KMS-11 (cell line): ENCODE measurements around the gene DGKB.

Experiments used
- H2AFZ ChIP-seq: fragments of 200-600 bp; sonication (generic); 2 replicates; pipeline ENCODE4 v1.6.1; 2016; ENCODE audit warnings: antibody characterized with exemption, mixed run types, low read depth
- H3K27ac ChIP-seq: fragments of 200-600 bp; sonication (generic); 2 replicates; pipeline ENCODE4 v1.6.1; 2016; ENCODE audit warnings: mild to moderate bottlenecking, mixed run types
- H3K27me3 ChIP-seq: fragments of 200-600 bp; sonication (generic); 2 replicates; pipeline ENCODE4 v1.6.1; 2017; ENCODE audit warnings: mild to moderate bottlenecking, low read depth, mixed run types, moderate library complexity; ENCODE audit not compliant: insufficient read depth
- H3K36me3 ChIP-seq: fragments of 200-600 bp; sonication (generic); 2 replicates; pipeline ENCODE4 v1.6.1; 2017; ENCODE audit warnings: mild to moderate bottlenecking, mixed run types; ENCODE audit not compliant: insufficient read depth
- H3K4me1 ChIP-seq: fragments of 200-600 bp; sonication (generic); 2 replicates; pipeline ENCODE4 v1.6.1; 2016; ENCODE audit warnings: mild to moderate bottlenecking, low read depth, mixed run types; ENCODE audit not compliant: poor library complexity, severe bottlenecking
- H3K4me2 ChIP-seq: fragments of 200-600 bp; sonication (generic); 2 replicates; pipeline ENCODE4 v1.7.0; 2016; ENCODE audit warnings: mild to moderate bottlenecking, mixed run types
- H3K4me3 ChIP-seq: fragments of 200-600 bp; sonication (generic); IDR thresholded peaks from 2 replicates; pipeline ENCODE4 v1.6.1; 2017; ENCODE audit warnings: low read depth, low read length, mixed read lengths; ENCODE audit not compliant: insufficient read depth
- H3K79me2 ChIP-seq: fragments of 200-600 bp; sonication (generic); 2 replicates; pipeline ENCODE4 v1.6.1; 2016; ENCODE audit warnings: low read depth, mixed run types; ENCODE audit not compliant: insufficient read depth
- H3K9ac ChIP-seq: fragments of 200-600 bp; sonication (generic); 2 replicates; pipeline ENCODE4 v1.6.1; 2016; ENCODE audit warnings: mild to moderate bottlenecking, mixed run types
- H4K20me1 ChIP-seq: fragments of 200-600 bp; sonication (generic); 2 replicates; pipeline ENCODE4 v1.6.1; 2016; ENCODE audit warnings: mild to moderate bottlenecking, mixed run types; ENCODE audit not compliant: insufficient read depth
- TF ChIP-seq, protein P1 (sequence below): fragments of 200-600 bp; sonication (generic); conservative IDR thresholded peaks from 2 replicates; pipeline ENCODE4 v1.6.1; 2017; ENCODE audit warnings: low read depth, mild to moderate bottlenecking, antibody characterized with exemption, low read length, moderate library complexity, mixed read lengths

The DGKB gene

DNA sequence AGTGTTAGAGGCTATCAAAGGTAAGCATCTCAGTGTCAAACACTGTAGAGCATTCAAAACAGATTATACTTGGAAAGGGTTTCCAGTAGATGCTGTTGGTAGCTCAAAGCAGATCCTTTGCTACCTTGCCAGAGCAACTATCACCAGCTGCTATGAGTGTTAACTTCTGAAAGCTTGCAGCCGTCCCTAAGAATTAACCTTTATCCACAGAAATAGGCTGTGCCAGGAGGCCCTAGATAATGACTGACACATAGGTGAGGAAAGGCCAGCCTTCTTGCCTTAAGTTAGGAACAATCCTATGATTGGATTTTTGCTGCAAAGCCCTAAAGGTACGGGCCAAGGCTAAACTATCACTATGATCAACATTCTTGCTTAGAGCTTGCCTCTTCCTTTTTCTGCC is 263.2 kb downstream of the DGKB start:
- Histone ChIP-seq H3K79me2 (no peaks in the 10 kb centered on the region), H3K9ac (no peak overlapping the region), H3K27me3 (no peaks in the 10 kb centered on the region), H4K20me1 (no peaks in the 10 kb centered on the region), H3K27ac (no peak overlapping the region), H3K4me2 (no peak overlapping the region), H2AFZ (no peak overlapping the region), H3K36me3 (no peaks in the 10 kb centered on the region), H3K4me1 (peaks cover 3% of the 10 kb centered on the region), H3K4me3 (no peak overlapping the region)
- TF ChIP-seq, protein P1, sequence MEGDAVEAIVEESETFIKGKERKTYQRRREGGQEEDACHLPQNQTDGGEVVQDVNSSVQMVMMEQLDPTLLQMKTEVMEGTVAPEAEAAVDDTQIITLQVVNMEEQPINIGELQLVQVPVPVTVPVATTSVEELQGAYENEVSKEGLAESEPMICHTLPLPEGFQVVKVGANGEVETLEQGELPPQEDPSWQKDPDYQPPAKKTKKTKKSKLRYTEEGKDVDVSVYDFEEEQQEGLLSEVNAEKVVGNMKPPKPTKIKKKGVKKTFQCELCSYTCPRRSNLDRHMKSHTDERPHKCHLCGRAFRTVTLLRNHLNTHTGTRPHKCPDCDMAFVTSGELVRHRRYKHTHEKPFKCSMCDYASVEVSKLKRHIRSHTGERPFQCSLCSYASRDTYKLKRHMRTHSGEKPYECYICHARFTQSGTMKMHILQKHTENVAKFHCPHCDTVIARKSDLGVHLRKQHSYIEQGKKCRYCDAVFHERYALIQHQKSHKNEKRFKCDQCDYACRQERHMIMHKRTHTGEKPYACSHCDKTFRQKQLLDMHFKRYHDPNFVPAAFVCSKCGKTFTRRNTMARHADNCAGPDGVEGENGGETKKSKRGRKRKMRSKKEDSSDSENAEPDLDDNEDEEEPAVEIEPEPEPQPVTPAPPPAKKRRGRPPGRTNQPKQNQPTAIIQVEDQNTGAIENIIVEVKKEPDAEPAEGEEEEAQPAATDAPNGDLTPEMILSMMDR, result no peak

DNA sequence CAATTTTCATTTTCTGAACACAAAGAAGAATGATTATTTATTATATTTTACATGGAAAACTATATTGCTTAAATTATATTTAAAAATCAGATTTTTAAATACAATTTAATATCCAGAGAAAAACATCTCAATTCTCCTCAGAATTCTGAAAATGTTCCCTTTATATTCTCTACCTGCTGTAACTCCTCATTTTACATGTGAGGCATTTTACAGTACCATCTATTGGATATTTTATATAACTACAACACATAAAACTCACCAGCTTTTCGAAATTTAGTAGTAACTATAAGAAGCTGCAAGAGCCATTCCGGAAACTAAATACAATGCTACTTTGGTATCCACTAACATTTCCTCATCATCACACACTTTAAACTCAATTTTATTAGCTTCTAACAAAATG is 264.6 kb downstream of the DGKB start:
- no peak overlapping the region for H3K27ac ChIP-seq
- H3K79me2 ChIP-seq, result no peaks in the 10 kb centered on the region
- no peaks in the 10 kb centered on the region for H3K27me3 ChIP-seq
- peaks cover 16% of the 10 kb centered on the region for H3K4me1 ChIP-seq
- no peak overlapping the region for H2AFZ ChIP-seq
- no peaks in the 10 kb centered on the region for H4K20me1 ChIP-seq
- TF ChIP-seq, protein P1, result no peak
- no peak overlapping the region for H3K4me2 ChIP-seq
- H3K4me3 ChIP-seq, result no peak overlapping the region
- H3K36me3 ChIP-seq, result no peaks in the 10 kb centered on the region
- no peak overlapping the region for H3K9ac ChIP-seq

DNA sequence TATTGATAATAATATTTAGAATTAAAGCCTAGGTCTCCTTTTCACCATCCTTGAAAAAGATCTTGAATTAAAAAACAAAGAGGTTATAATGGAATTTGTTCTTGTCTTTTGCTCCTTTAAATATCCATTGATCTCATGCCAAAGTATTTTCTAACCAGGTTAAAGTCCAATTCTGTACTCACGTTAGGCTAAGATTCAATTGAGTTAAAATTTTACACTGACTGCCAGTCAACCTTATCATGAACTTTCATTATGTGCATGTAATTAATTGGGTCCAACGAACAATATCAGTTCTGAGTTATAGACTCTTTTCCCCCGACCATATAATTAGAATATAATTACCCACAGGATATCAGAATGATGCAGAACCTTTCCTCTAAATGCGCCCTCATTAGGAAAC is 266.6 kb downstream of the DGKB start:
- Histone ChIP-seq H3K9ac (no peak overlapping the region), H3K4me1 (peaks cover 36% of the 10 kb centered on the region), H4K20me1 (no peaks in the 10 kb centered on the region), H3K4me3 (no peak overlapping the region), H3K79me2 (no peaks in the 10 kb centered on the region), H2AFZ (no peak overlapping the region), H3K36me3 (no peaks in the 10 kb centered on the region), H3K27me3 (no peaks in the 10 kb centered on the region), H3K4me2 (no peak overlapping the region), H3K27ac (no peak overlapping the region)
- TF ChIP-seq, protein P1, result no peak

DNA sequence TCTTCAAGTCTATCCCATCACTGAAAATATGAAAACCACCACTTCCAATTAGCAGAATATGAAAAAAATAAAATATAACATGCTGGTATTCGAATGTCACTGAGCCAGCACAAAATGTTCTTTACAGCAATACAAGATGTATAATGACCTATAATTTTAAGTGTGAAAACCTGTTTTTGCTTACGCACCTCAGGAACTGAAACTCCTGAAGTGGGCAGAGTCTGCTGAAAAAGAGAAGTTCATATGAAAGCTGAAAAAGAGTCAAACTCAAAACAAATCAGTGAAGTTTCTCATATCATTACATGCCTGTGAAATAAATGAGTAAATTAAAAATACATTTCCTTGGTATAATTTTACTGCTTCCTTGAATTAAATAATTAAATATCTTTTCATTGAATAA is 272.5 kb downstream of the DGKB start:
- H4K20me1 ChIP-seq, result no peaks in the 10 kb centered on the region
- peak overlapping the region; percentile 53 for H3K4me2 ChIP-seq
- H2AFZ ChIP-seq, result 0 out of 2 replicates have a peak overlapping the region, but pooled peaks have one; percentile 6
- no peaks in the 10 kb centered on the region for H3K27me3 ChIP-seq
- no peaks in the 10 kb centered on the region for H3K36me3 ChIP-seq
- H3K4me3 ChIP-seq, result no peak overlapping the region
- H3K9ac ChIP-seq, result no peak overlapping the region
- TF ChIP-seq, protein P1, result no peak
- H3K27ac ChIP-seq, result peak overlapping the region; percentile 47; the same call in 1 of the 2 replicates
- H3K4me1 ChIP-seq, result peaks cover 71% of the 10 kb centered on the region
- no peaks in the 10 kb centered on the region for H3K79me2 ChIP-seq

DNA sequence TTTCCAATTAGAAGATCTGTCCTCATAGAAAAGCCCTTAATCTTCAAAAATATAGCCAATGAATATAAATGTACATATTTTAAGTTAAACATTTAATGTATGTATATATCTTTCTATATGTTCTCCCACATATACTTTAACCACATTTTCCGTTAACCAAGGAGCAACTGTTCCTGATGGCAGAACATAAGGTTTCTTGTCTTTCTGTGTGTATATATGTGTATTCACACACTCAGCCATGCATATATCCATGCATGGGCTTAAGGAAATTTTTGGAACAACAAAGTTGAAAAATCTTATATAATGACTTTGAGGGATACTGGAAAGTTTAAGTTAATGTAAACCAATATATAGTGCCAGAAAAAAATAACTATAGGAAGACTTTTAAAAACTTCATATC is 274.0 kb downstream of the DGKB start:
- H3K27me3 ChIP-seq, result no peaks in the 10 kb centered on the region
- H2AFZ ChIP-seq, result no peak overlapping the region
- H3K9ac ChIP-seq, result no peak overlapping the region
- H3K4me3 ChIP-seq, result no peak overlapping the region
- no peak overlapping the region for H3K27ac ChIP-seq
- TF ChIP-seq, protein P1, result no peak
- H4K20me1 ChIP-seq, result no peaks in the 10 kb centered on the region
- H3K36me3 ChIP-seq, result no peaks in the 10 kb centered on the region
- peaks cover 60% of the 10 kb centered on the region for H3K4me1 ChIP-seq
- no peaks in the 10 kb centered on the region for H3K79me2 ChIP-seq
- peak overlapping the region; percentile 10; the same call in 1 of the 2 replicates for H3K4me2 ChIP-seq
